ENCODE results near the gene GFPT1. TPM values are rescaled to one million over a fixed set of nuclear protein-coding genes. Genes with fewer than 3 reads are reported as not detected.

The GFPT1 gene
- total RNA-seq, 3 donors from 2014 or later, result 26.7 to 46.0 (median 45.2) TPM

DNA sequence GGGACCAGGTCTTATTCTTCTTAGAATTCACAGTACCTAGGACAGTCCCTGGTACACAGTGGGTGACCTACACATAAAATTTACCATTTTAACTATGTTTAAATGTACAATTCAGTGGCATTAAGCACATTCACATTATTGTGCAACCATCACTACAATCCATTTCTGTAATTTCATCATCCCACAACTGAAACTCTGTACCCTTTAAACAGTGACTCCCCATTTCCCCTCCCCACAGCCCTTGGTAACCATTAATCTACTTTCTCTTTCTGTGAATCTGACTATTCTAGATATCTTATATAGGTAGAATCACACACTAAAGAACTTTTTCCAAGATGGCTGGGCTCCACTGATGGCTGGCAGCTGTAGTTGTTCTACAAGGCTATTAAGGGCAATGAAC lies 41.6 kb downstream of the GFPT1 start:
- intact Hi-C loops (cut with DNase I; ENCODE audit: low total_unique reads), result no loop called here
- Histone ChIP-seq H3K36me3 (no peaks in the 10 kb centered on the region), H3K27ac (no peak overlapping the region), H3K4me3 (no peak overlapping the region), H3K4me1 (no peaks in the 10 kb centered on the region), H3K27me3 (no peaks in the 10 kb centered on the region), H3K9me3 (no peaks in the 10 kb centered on the region)
- DNase-seq (ENCODE audit: low spot score in 2 of 2), result no peak
- TF ChIP-seq POLR2AphosphoS5 (IDR thresholded peaks at IDR 0.05) (no peak), POLR2A (IDR thresholded peaks at IDR 0.05) (no peak), CTCF (IDR thresholded peaks at IDR 0.05) (no peak)

GRCh38 chr2:69344305-69344704 lies 42.7 kb downstream of the GFPT1 start:
- DNase-seq (ENCODE audit: low spot score in 2 of 2), result no peak
- intact Hi-C loops (cut with DNase I; ENCODE audit: low total_unique reads), result no loop called here
- Histone ChIP-seq H3K4me3 (no peak overlapping the region), H3K27me3 (no peaks in the 10 kb centered on the region), H3K9me3 (no peaks in the 10 kb centered on the region), H3K27ac (no peak overlapping the region), H3K4me1 (no peaks in the 10 kb centered on the region), H3K36me3 (no peaks in the 10 kb centered on the region)
- no peak for TF ChIP-seq CTCF (IDR thresholded peaks at IDR 0.05)
- no peak for TF ChIP-seq POLR2A (IDR thresholded peaks at IDR 0.05)
- no peak for TF ChIP-seq POLR2AphosphoS5 (IDR thresholded peaks at IDR 0.05)

- Histone ChIP-seq H3K4me3 (no peak overlapping the region), H3K9me3 (no peaks in the 10 kb centered on the region), H3K4me1 (no peaks in the 10 kb centered on the region), H3K36me3 (peaks cover 5% of the 10 kb centered on the region), H3K27ac (no peak overlapping the region), H3K27me3 (no peaks in the 10 kb centered on the region)
- TF ChIP-seq POLR2AphosphoS5 (IDR thresholded peaks at IDR 0.05) (no peak), POLR2A (IDR thresholded peaks at IDR 0.05) (no peak), CTCF (IDR thresholded peaks at IDR 0.05) (no peak)
- intact Hi-C loops (cut with DNase I; ENCODE audit: low total_unique reads), result no loop called here
- no peak for DNase-seq (ENCODE audit: low spot score in 2 of 2)
Observed at GRCh38 chr2:69340101-69340775, 46.8 kb downstream of the GFPT1 start.

DNA sequence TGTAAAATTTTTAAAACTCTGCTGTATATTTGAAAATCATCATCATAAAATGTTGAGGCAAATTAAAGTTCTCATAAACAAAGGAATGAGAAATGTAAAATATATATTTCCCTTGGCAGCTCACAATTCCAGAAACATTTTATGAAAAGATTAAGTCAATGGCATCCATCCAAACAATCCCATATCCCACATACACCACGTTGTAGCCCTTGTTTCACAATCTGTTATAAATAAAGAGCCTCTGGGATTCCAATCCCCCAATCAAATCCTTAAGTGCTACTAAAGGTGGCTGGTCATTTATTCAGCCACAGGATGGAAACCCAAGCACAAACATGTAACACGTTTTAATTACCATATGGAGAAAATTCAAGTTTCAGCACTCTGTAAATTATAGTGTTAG lies 51.7 kb downstream of the GFPT1 start:
- Histone ChIP-seq H3K9me3 (no peaks in the 10 kb centered on the region), H3K4me1 (no peaks in the 10 kb centered on the region), H3K36me3 (peaks cover 5% of the 10 kb centered on the region), H3K4me3 (no peak overlapping the region), H3K27ac (no peak overlapping the region), H3K27me3 (no peaks in the 10 kb centered on the region)
- DNase-seq (ENCODE audit: low spot score in 2 of 2), result no peak
- intact Hi-C loops (cut with DNase I; ENCODE audit: low total_unique reads), result no loop called here
- TF ChIP-seq POLR2A (IDR thresholded peaks at IDR 0.05) (no peak), CTCF (IDR thresholded peaks at IDR 0.05) (no peak), POLR2AphosphoS5 (IDR thresholded peaks at IDR 0.05) (no peak)

DNA sequence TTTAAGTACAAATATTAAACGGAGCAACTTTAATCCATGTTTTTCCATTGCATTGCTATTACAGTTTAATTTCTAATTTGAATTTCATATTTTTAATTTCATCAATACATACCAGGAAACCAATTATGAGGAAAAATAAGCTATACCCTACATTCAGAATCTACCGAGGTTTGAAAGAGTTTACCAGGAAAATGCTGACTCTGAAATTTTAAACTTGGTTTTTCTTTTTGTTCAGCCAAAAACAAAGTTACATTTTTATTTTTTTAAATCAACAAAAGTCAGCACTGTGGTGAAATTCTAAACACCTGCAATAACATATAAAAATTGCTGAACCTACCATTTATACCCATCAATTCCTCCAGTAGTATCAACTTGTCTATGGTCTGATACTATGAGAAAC lies 53.7 kb downstream of the GFPT1 start:
- TF ChIP-seq CTCF (IDR thresholded peaks at IDR 0.05) (no peak), POLR2AphosphoS5 (IDR thresholded peaks at IDR 0.05) (no peak), POLR2A (IDR thresholded peaks at IDR 0.05) (no peak)
- Histone ChIP-seq H3K4me3 (no peak overlapping the region), H3K9me3 (no peaks in the 10 kb centered on the region), H3K4me1 (no peaks in the 10 kb centered on the region), H3K27ac (no peak overlapping the region), H3K36me3 (peaks cover 7% of the 10 kb centered on the region), H3K27me3 (no peaks in the 10 kb centered on the region)
- no peak for DNase-seq (ENCODE audit: low spot score in 2 of 2)
- intact Hi-C loops (cut with DNase I; ENCODE audit: low total_unique reads), result no loop called here
